Neural crest cell (in vitro differentiated cells): ENCODE measurements around the gene SEC14L3. TPM values are rescaled to one million over a fixed set of nuclear protein-coding genes. Genes with fewer than 3 reads are reported as not detected.
"Not testable (repeated sequence)": the region's sequence is repeated elsewhere in the genome, so short reads cannot be mapped to it uniquely, and the experiment has no call there.

Source experiments
- DNase-seq: peaks from one replicate; pipeline ENCODE4 v3.0.0; 2021; ENCODE audit warnings: low read depth, mixed read lengths, low spot score
- H3K27ac Mint-ChIP-seq: one replicate; pipeline ENCODE4 v1.8.0; 2021; ENCODE audit warnings: mild to moderate bottlenecking, mixed read lengths; ENCODE audit not compliant: unreplicated experiment
- H3K27me3 Mint-ChIP-seq: 2 replicates; pipeline ENCODE4 v1.8.0; 2021; ENCODE audit warnings: low read depth, mild to moderate bottlenecking, mixed read lengths
- H3K36me3 Mint-ChIP-seq: 2 replicates; pipeline ENCODE4 v1.8.0; 2021; ENCODE audit warnings: low read depth, mild to moderate bottlenecking, mixed read lengths
- H3K4me1 Mint-ChIP-seq: 2 replicates; pipeline ENCODE4 v1.8.0; 2021; ENCODE audit warnings: mixed read lengths
- H3K4me3 Mint-ChIP-seq: one replicate; pipeline ENCODE4 v1.8.0; 2021; ENCODE audit warnings: mild to moderate bottlenecking, mixed read lengths
- H3K9me3 Mint-ChIP-seq: 2 replicates; pipeline ENCODE4 v1.8.0; 2021; ENCODE audit warnings: mixed read lengths
- CTCF ChIP-seq: fragments of 200-600 bp; sonication (generic); conservative IDR thresholded peaks from 2 replicates; pipeline ENCODE4 v1.5.0; 2021; ENCODE audit warnings: antibody characterized with exemption, mild to moderate bottlenecking
- total RNA-seq: library from RNA; stranded (reverse); gene quantifications from 2 replicates; pipeline ENCODE4 v1.2.1, GENCODE V29; 2021

The SEC14L3 gene
- total RNA-seq, 1 donor from 2014 or later = not detected

- DNase-seq = no peak
- peak; percentile 17 for TF ChIP-seq CTCF
- H3K27me3 Mint-ChIP-seq = no peaks in the 10 kb centered on the region
Observed at GRCh38 chr22:30453731-30454510, 17.9 kb downstream of the SEC14L3 start.

GRCh38 chr22:30452861-30453260 is 19.0 kb downstream of the SEC14L3 start:
- no peak overlapping the region for H3K4me3 Mint-ChIP-seq
- no peak for TF ChIP-seq CTCF

More at GRCh38 chr22:30453731-30454510, 17.9 kb downstream of the SEC14L3 start:
- Mint-ChIP-seq H3K4me1 (no peaks in the 10 kb centered on the region), H3K9me3 (no peaks in the 10 kb centered on the region), H3K27ac (no peak overlapping the region), H3K36me3 (no peaks in the 10 kb centered on the region), H3K4me3 (no peak overlapping the region)

GRCh38 chr22:30451488-30451887 is 20.3 kb downstream of the SEC14L3 start:
- DNase-seq, H3K36me3 Mint-ChIP-seq, H3K4me3 Mint-ChIP-seq, H3K4me1 Mint-ChIP-seq, H3K27ac Mint-ChIP-seq, H3K27me3 Mint-ChIP-seq, H3K9me3 Mint-ChIP-seq: not testable (repeated sequence)

More at GRCh38 chr22:30452861-30453260, 19.0 kb downstream of the SEC14L3 start:
- no peaks in the 10 kb centered on the region for H3K36me3 Mint-ChIP-seq
- H3K4me1 Mint-ChIP-seq = no peaks in the 10 kb centered on the region
- H3K9me3 Mint-ChIP-seq = no peaks in the 10 kb centered on the region
- no peak overlapping the region for H3K27ac Mint-ChIP-seq
- DNase-seq = no peak
- no peaks in the 10 kb centered on the region for H3K27me3 Mint-ChIP-seq

- H3K27me3 Mint-ChIP-seq = no peaks in the 10 kb centered on the region
- H3K9me3 Mint-ChIP-seq = no peaks in the 10 kb centered on the region
- H3K36me3 Mint-ChIP-seq = no peaks in the 10 kb centered on the region
- no peak for DNase-seq
- H3K4me1 Mint-ChIP-seq = peaks cover 12% of the 10 kb centered on the region
- H3K27ac Mint-ChIP-seq = no peak overlapping the region
- H3K4me3 Mint-ChIP-seq = no peak overlapping the region
- no peak for TF ChIP-seq CTCF
Observed at GRCh38 chr22:30447656-30448055, 24.2 kb downstream of the SEC14L3 start.

- no peak for DNase-seq
- peaks cover 12% of the 10 kb centered on the region for H3K4me1 Mint-ChIP-seq
- TF ChIP-seq CTCF = no peak
- H3K27me3 Mint-ChIP-seq = no peaks in the 10 kb centered on the region
- no peak overlapping the region for H3K4me3 Mint-ChIP-seq
- no peaks in the 10 kb centered on the region for H3K9me3 Mint-ChIP-seq
- H3K27ac Mint-ChIP-seq = no peak overlapping the region
- no peaks in the 10 kb centered on the region for H3K36me3 Mint-ChIP-seq
Observed at GRCh38 chr22:30445438-30446145, 26.2 kb downstream of the SEC14L3 start.
